ENCODE results near the gene NANOS1. TPM values are rescaled to one million over a fixed set of nuclear protein-coding genes. Genes with fewer than 3 reads are reported as not detected.

The NANOS1 gene
- total RNA-seq, 6 experiments from 2014 or later, result 0.06 to 0.35 (median 0.31) TPM; not detected in 3

GRCh38 chr10:119005362-119006043 lies 24.0 kb upstream of the NANOS1 start:
- TF ChIP-seq CTCF (IDR thresholded peaks at IDR 0.05) (no peak), POLR2A (IDR thresholded peaks at IDR 0.05) (no peak)
- Histone ChIP-seq H3K4me3 (no peak overlapping the region), H3K36me3 (no peaks in the 10 kb centered on the region), H3K9me3 (no peaks in the 10 kb centered on the region), H3K27ac (no peak overlapping the region), H3K27me3 (no peaks in the 10 kb centered on the region), H3K4me1 (peaks cover 0 to 3% (median 0%) of the 10 kb centered on the region in 4 donors)
- no peak for DNase-seq
- ATAC-seq, result no peak
- intact Hi-C loops (cut with DNase I), result no loop called here
- 77% methylated on average over 9 of the region's 9 CpGs for WGBS (ENCODE audit: insufficient coverage, low coverage, low lambda C conversion rate, missing lambda C conversion rate)

GRCh38 chr10:119006451-119007210 lies 22.9 kb upstream of the NANOS1 start:
- WGBS (ENCODE audit: insufficient coverage, low coverage, low lambda C conversion rate, missing lambda C conversion rate), result 43% methylated on average over 6 of the region's 9 CpGs
- H3K4me3 ChIP-seq, result no peak overlapping the region
- no peak for TF ChIP-seq CTCF (IDR thresholded peaks at IDR 0.05)
- no peak for TF ChIP-seq POLR2A (IDR thresholded peaks at IDR 0.05)
- DNase-seq (peak in 2 of 3 donors; percentile 37 to 64), ATAC-seq (peak; percentile 61 to 97 (median 91))
- intact Hi-C loops (cut with DNase I), result no loop called here
- H3K27ac ChIP-seq, result no peak overlapping the region
- H3K36me3 ChIP-seq, result no peaks in the 10 kb centered on the region
- H3K4me1 ChIP-seq, result no peaks in the 10 kb centered on the region
- no peaks in the 10 kb centered on the region for H3K9me3 ChIP-seq
- H3K27me3 ChIP-seq, result no peaks in the 10 kb centered on the region

GRCh38 chr10:119007211-119007574 lies 22.3 kb upstream of the NANOS1 start:
- no peaks in the 10 kb centered on the region for H3K9me3 ChIP-seq
- TF ChIP-seq POLR2A (IDR thresholded peaks at IDR 0.05) (no peak), CTCF (IDR thresholded peaks at IDR 0.05) (no peak)
- ATAC-seq, result no peak
- H3K36me3 ChIP-seq, result no peaks in the 10 kb centered on the region
- WGBS (ENCODE audit: insufficient coverage, low coverage, low lambda C conversion rate, missing lambda C conversion rate), result 50% methylated on average over 4 of the region's 4 CpGs
- intact Hi-C loops (cut with DNase I), result no loop called here
- H3K27me3 ChIP-seq, result no peaks in the 10 kb centered on the region
- no peak for DNase-seq
- H3K4me1 ChIP-seq, result no peaks in the 10 kb centered on the region
- H3K4me3 ChIP-seq, result no peak overlapping the region
- H3K27ac ChIP-seq, result no peak overlapping the region

GRCh38 chr10:119020627-119020946 lies 8.9 kb upstream of the NANOS1 start:
- intact Hi-C loops (cut with DNase I), result no loop called here
- no CpG with 5 or more reads among the region's 2 CpGs for WGBS (ENCODE audit: insufficient coverage, low coverage, low lambda C conversion rate, missing lambda C conversion rate)
- Histone ChIP-seq H3K27ac (no peak overlapping the region), H3K9me3 (no peaks in the 10 kb centered on the region), H3K27me3 (no peaks in the 10 kb centered on the region), H3K4me3 (no peak overlapping the region), H3K4me1 (no peaks in the 10 kb centered on the region), H3K36me3 (no peaks in the 10 kb centered on the region)
- DNase-seq (no peak), ATAC-seq (peak in 1 of 4 donors; percentile 80)
- no peak for TF ChIP-seq CTCF (IDR thresholded peaks at IDR 0.05)
- no peak for TF ChIP-seq POLR2A (IDR thresholded peaks at IDR 0.05)

Measured in right lobe of liver (tissue), 6 donors.